Measurements from ENCODE around the gene UBE2O.

Gene UBE2O

DNA sequence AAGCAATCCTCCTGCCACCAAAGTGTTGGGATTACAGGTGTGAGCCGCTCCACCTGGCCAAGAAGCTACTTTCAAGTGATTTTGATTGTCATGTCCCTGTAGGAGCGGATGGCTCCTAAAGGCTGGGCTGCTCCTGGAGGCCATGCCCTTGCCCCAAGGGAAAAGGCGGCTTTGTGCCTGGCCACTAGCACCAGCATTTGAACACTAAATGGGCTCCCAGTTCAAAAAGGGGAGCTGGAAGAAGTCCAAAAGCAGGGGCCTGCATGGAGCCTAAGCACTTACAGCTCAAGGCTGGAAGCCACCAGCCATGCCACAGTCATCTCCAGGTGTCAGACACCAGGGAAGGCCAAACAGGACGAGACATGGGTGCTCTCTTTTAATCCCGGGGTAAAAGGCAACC lies 41.7 kb downstream of the UBE2O start:
- TF ChIP-seq, protein P1, sequence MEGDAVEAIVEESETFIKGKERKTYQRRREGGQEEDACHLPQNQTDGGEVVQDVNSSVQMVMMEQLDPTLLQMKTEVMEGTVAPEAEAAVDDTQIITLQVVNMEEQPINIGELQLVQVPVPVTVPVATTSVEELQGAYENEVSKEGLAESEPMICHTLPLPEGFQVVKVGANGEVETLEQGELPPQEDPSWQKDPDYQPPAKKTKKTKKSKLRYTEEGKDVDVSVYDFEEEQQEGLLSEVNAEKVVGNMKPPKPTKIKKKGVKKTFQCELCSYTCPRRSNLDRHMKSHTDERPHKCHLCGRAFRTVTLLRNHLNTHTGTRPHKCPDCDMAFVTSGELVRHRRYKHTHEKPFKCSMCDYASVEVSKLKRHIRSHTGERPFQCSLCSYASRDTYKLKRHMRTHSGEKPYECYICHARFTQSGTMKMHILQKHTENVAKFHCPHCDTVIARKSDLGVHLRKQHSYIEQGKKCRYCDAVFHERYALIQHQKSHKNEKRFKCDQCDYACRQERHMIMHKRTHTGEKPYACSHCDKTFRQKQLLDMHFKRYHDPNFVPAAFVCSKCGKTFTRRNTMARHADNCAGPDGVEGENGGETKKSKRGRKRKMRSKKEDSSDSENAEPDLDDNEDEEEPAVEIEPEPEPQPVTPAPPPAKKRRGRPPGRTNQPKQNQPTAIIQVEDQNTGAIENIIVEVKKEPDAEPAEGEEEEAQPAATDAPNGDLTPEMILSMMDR (IDR thresholded peaks at IDR 0.05; ENCODE audit: low read depth, low read length) = no peak
- no peak overlapping the region for H3K4me3 ChIP-seq (ENCODE audit: low read depth, low read length)

DNA sequence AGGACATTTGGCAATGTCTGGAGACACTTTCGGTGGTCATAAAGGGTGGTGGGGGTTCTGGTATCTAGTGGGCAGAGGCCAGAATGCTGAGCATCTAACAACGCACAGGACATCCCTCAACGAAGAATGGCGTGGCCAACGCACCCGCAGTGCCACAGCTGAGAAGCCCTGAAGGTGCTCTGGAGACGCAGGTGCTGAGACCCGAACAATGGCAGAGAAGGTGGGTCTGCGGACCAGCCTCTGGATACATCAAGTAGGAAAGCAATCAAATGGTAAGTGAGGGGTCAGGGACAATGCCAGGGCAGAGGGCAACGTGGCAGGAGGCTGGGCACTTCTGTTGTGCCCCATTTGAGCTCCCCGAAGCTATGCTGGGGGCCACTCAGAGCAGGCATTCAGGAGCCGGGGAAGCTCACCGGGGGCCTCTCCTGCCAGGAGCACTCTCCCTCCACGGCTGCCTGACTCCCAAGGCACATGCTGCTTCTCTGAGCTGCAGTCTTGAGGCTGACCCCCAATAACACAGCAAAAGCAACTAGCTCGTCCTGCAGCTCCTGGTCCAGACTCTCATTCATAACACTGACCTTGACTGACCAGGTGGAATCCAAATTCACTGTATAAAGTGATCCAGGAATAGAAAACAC lies 42.5 kb downstream of the UBE2O start:
- no peak overlapping the region for H3K4me3 ChIP-seq (ENCODE audit: low read depth, low read length)
- TF ChIP-seq, protein P1 (IDR thresholded peaks at IDR 0.05; ENCODE audit: low read depth, low read length) = no peak

DNA sequence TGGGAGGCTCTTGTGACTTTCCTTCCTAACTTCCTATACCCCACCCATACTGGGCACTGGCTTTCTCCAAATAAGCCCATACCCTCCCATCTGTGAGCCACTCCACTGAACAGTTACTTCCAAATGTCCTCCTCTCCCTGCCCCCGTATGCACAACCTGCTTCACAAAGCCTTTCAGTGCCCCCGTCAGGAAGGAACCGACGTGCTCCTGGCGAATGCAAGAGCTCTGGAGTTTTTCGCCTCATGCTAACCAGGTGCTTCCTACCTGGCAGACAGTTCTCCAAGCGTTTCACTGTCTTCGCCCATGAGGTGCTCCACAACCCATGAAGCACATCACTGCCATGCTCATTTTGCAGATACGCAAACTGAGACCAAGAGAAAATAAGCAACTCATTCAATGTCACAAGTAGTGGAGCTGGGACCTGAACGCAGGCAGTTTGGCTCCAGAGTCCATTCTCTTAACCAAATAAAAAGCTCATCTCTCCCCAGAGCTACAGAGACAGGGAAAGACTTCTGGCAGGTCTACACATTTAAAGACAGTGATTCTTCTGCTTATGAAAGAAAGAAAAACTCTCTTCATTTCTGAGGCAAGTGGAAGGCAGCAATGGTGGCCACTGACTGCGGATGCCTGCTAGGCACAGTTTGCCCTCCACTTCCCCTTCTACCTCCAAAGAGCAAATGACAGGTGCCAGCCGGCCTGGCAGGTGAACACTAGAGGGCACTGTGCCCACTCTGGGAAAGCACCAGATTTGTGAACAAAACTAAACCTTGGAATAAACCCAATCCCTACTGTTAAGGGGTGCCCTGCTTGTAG lies 44.7 kb downstream of the UBE2O start:
- TF ChIP-seq, protein P1 (IDR thresholded peaks at IDR 0.05; ENCODE audit: low read depth, low read length) = peak; percentile 70
- H3K4me3 ChIP-seq (ENCODE audit: low read depth, low read length) = no peak overlapping the region

DNA sequence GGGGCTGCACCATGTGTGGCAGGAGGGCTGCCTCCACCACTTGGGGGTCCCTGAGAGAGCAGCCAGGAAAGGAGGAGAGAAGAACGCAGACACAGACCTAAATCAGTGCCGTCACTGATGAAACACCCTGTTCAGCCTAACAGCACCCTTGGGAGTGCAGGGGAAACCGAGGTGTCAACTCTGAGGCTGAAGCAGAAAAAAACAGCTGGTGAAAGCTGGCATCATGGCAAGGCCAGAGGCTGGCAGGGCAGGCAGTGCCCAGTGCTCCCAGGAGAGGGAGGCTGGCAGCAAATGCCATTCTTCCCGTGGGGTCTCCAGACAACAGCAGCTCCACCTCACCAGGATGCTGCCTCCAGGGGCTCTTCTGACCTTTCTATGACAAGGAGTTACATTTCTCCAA lies 45.4 kb downstream of the UBE2O start:
- TF ChIP-seq, protein P1 (IDR thresholded peaks at IDR 0.05; ENCODE audit: low read depth, low read length) = no peak
- no peak overlapping the region for H3K4me3 ChIP-seq (ENCODE audit: low read depth, low read length)

DNA sequence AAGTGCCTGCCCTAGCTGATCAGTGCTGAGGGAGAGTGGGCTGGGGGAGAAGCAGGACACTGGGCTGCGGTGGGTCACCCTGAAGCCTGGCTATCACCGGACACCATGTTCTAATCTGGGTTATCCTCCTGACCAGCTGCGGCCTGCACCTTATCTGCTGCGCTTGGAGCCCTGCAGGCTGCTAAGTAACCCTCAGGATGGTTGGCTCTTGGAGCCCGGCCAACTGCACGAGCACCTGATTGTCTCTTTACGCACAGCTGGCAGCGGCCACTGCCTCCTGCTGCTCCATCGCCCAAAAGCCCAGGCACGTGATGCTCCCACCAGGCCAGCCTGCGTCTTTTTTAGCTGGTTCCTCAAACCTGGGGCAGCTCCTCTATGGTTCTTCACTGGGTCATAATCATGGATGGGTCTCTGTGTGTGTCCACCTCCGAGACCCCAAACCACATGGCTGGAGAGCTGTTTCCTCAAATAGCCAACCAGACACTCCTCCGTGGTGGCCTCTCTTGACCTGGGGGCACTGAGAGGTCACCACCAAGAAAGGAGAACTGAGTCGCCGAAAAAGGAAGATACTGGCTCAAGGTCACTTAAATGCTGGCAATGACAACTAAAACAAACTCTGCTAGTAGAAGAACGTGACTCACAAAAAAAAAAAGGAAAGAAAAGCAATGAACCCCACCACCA lies 46.8 kb downstream of the UBE2O start:
- H3K4me3 ChIP-seq (ENCODE audit: low read depth, low read length) = no peak overlapping the region
- TF ChIP-seq, protein P1 (IDR thresholded peaks at IDR 0.05; ENCODE audit: low read depth, low read length) = no peak

DNA sequence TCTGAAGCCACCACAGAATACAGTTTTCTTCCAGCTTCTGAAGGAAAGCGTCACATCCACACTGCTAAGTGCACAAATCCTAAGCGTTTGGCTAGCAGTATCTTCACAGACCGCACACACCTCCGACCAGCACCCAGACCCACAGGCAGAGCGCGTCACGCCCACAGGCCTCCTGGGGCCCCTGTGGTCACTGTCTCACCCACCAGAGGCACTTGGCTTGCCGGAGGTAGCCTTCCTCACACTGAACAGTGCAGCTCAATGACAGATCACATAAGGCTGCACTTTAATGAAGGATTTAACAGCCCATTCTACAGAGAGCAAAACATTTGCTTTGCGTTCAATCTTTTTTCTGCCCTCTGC lies 47.4 kb downstream of the UBE2O start:
- H3K4me3 ChIP-seq (ENCODE audit: low read depth, low read length) = no peak overlapping the region
- TF ChIP-seq, protein P1 (IDR thresholded peaks at IDR 0.05; ENCODE audit: low read depth, low read length) = no peak

Data from WI38 (cell line).